GM21619 (cell line): ENCODE results near the gene PACRG.

Source experiments
- ATAC-seq: cut with Tn5 transposase; IDR thresholded peaks from one replicate; pipeline ENCODE4 v1.9.1; 2021; ENCODE audit not compliant: unreplicated experiment

The PACRG gene

GRCh38 chr6:163165922-163166321 is 438.1 kb downstream of the PACRG start:
- ATAC-seq: no peak

- no peak for ATAC-seq
Measured at GRCh38 chr6:163166507-163166906, 438.7 kb downstream of the PACRG start.

DNA sequence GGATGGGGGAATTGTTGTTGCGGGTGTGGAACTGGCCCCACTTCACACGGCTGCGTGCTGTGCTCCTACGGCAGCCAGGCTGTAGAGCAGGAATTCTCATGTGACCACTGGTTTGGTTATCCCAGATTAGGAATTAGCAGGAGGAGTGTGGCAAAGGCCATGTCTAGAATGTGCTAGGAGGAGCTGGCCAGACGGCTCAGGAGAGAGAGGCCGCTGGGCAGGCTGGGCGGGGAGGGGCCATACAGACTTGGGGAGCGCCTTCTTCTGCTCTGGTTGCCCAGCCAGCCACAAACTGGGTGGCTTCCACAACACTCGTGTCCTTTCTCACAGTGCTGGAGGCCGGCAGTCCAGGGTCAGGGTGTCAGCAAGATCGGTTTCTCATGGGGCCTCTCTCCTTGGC is 441.7 kb downstream of the PACRG start:
- no peak for ATAC-seq

DNA sequence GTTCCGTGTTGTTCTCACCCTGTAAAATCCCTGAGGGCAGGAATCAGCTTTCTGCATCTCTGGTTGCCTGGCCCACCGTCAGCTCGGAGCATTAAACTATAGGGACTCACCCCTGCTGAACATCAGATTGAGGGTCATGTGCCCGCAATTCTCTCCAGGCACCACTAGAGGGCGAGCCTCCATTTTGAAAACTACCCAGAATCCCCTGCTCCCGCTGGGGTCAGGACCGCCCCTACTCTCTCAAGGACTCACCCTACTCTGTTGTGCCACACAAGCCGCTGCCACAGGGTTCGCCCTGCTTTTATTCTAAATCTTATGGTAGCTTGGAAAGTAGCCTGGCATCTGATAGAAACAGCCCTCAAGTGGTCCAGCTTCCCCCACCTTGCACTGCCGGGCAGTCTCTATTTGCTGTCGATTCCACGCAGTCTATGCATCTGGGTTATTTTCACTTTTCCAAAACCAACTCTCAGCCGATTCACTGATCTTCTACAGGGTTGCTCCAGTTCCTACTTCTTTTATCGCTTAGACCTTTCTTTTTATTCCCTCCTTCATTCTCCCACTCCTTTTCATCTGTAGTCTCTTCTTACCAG is 442.6 kb downstream of the PACRG start:
- peak; percentile 74 for ATAC-seq

GRCh38 chr6:163173741-163174140 is 446.0 kb downstream of the PACRG start:
- no peak for ATAC-seq

- no peak for ATAC-seq
Measured at GRCh38 chr6:163175301-163175700, 447.5 kb downstream of the PACRG start.

DNA sequence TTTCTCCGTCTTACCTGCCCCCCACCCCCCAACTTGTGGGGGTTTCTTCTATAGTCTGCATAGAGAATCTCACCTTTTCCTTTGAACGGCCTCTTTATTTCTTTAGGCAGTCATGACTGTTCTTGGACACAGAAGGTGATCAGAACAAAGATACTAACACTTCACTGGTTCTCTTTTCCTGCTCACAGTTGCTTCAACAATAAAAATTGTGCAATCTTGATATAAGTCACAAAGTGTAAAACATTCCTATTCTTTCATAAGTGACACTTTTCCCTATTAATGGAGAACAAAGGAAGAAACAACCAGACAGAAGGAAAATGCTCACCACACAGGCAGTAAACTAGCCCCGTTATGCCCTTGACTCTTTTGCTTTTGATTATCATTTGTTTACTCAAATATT is 448.3 kb downstream of the PACRG start:
- no peak for ATAC-seq

- ATAC-seq: no peak
Measured at GRCh38 chr6:163177007-163177406, 449.2 kb downstream of the PACRG start.

GRCh38 chr6:163177892-163178420 is 450.2 kb downstream of the PACRG start:
- ATAC-seq: no peak

GRCh38 chr6:163179061-163179460 is 451.3 kb downstream of the PACRG start:
- ATAC-seq: no peak

DNA sequence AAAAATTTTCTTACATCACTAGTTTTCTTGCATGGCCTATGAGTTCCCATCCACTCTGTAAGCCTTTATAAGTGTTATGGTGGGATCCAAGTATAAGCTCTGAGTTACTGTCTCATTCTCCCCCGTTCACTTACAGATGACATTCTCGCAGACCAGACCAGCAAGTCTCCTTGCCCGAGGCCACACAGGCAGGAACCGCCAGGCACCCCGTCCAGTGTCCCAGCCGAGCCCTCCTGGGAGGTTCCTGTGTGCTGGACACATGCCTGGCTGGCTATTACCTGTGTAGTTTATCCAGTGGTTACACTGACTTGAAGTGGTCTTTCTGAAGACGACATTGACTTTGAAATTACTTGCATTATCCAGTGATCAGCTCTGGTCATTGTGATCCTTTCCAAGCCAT is 451.9 kb downstream of the PACRG start:
- ATAC-seq: no peak

DNA sequence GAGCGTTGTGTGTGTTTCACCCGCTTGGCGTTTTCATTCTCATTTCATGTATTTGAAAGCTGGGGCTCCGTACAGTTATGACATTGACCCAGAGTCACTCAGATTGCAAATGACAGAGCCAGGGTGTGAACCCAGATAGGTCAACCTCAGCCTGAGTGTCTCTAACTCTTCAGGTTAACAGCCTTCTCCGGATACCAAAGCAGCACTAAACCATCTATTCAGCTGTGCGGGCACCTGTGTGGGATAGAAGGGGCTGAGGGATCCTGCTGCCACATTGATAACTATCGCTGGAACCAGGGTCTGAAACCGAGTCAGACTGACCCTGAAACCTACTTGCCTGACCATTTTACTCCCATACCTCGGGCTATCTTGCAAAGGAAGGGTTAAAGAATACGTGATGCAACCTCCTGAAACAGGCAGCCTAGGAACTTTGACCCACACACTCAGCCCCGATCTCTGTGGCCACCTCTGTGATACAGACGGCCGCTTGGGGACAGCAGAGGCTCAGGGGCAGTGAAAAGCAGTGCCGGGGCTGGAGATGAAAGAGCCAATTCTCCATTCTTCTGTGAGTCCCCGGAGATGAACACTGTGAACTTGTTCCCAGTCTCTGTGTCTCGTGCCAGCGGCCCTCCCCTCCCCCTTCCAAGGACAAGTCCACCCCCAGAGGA is 453.2 kb downstream of the PACRG start:
- ATAC-seq: no peak

GRCh38 chr6:163181666-163182180 is 453.9 kb downstream of the PACRG start:
- no peak for ATAC-seq

- ATAC-seq: no peak
Measured at GRCh38 chr6:163182696-163183095, 454.9 kb downstream of the PACRG start.

- no peak for ATAC-seq
Measured at GRCh38 chr6:163183806-163184205, 456.0 kb downstream of the PACRG start.

DNA sequence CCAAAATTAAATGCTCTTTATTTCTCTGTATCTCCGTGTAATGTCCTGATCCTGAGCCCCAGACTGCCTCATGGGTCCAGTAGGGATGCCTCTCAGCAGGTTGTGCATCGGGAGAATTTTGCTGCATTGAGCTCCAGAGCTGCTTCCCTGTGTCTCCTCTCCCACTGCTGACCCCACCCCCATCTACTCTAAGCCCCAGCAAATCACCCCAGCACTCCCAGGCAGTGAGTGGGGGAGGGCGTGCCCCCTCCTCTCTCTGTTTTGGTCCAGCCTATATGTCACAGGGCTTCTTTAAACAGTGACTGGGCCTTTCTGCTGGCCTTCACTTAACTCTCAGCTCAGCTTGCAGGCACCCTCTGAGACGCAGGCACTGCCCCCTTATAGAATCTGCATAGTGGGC is 458.0 kb downstream of the PACRG start:
- no peak for ATAC-seq

DNA sequence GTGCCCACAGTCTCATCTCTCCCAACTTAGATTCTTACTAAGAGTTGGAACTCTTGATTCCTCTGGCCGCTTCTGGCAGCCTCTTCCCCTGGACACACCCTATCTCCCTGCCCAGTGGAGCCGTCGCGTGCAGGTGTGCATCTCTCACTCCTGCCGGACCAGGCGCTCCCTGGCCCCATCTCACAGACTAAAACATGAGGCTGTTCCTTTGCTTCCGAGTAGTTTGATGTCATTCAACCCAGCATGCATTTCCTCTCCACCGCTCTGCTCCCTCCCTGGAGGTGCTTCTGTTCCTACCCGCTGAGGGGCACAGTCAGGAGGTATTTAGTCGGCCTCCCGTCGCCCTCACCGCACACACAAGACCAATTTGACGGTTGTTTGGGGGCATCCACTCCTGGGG is 458.8 kb downstream of the PACRG start:
- ATAC-seq: no peak

DNA sequence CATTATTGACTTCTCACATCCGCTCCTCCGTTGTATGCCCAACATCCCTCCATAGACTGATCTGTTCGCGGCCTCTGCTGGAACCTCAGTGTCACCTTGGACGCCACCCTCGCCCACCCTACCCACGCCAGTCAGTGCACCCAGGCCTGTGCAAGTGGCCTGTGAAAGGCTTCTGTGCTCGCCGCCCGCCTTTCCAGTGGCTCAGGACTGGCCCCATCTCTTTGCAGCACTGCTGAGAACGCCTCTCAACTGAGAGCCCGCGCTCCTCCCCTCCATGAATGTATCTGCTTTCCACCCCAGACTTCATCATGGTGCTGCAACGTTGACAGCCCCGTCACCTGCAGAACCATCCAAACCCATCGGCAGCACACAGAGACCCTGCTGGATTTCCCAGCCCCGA is 459.4 kb downstream of the PACRG start:
- no peak for ATAC-seq

DNA sequence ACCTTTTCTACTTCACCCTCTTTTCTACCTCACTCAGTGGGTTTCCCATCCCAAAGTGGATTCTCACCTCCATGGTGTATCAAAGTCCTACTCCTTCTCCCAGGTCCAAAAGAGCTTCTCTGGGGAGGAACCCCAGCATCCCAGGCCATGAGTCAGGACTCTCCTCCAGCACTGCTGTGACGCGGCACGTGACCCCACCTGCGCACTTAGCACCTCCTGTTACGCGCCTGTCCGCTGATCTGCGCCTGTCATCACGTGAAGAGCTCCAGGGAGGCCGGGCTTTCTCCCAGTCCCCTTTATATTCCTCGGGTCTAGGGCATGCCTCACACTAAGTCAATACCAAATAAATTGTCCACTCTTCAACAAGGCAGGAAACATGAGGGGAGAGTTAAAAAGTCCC is 459.8 kb downstream of the PACRG start:
- ATAC-seq: no peak

DNA sequence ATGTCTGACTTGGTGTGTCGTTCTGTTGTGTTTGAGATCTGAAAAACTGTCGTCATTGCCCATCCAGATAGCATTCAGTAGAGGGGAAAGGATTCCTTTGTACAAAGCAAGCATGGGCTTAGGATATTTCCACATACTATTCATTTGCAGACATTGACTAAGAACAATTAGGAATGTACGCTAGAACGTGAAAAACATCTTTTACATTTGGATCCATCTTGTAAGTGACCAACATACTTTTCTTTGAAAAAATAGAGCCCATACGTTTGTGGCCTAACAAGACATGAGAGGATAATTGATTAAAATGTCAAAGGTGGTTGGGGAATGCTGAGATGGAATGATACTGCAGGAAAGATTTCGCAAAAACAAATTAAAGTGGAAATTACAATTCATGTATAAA is 461.0 kb downstream of the PACRG start:
- ATAC-seq: no peak

- ATAC-seq: no peak
Measured at GRCh38 chr6:163189609-163190008, 461.8 kb downstream of the PACRG start.

DNA sequence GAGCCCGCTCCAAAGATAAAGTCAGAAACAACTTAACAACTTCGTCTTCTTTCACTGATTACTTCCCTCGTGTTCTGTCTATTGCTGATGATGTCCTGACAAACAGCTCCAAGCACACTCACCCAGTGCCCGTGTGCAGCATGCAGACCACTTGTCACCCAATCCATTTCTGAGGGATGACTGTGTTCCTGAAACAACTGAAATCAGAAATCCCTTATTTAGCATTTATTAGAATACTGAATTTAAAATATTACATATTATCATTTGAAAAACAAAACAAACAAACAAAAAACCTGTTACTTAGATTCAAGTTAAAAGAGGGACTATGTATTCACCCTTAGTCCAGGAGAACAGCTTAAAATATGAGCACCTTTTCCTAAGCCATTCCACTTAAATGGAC is 463.0 kb downstream of the PACRG start:
- ATAC-seq: no peak
